CD4-positive, alpha-beta T cell treated with Interleukin-1 beta for 1 hour (primary cell): ENCODE measurements around the gene FAAP20.

Source experiments
- DNase-seq, 2 donors: peaks; one replicate each; pipeline ENCODE4 v3.0.0-alpha.2; 2020 to 2022

Gene FAAP20

GRCh38 chr1:2229911-2230731 lies 35.5 kb upstream of the FAAP20 start:
- no peak for DNase-seq

- peak; percentile 55 to 65 for DNase-seq
These were observed 34.7 kb upstream of the FAAP20 start for GRCh38 chr1:2229037-2229864.

- peak in 1 of 2 donors; percentile 29 for DNase-seq
These were observed 34.1 kb upstream of the FAAP20 start for GRCh38 chr1:2228694-2229036.

GRCh38 chr1:2228157-2228594 lies 33.6 kb upstream of the FAAP20 start, which contains the start of gene SKI:
Gene SKI (plus strand): TSS chr1:2228319. CDS start chr1:2228767, 448 bp downstream.
- no peak for DNase-seq

- DNase-seq, result peak; percentile 95 to 97
These were observed 33.0 kb upstream of the FAAP20 start for GRCh38 chr1:2227346-2228156.

GRCh38 chr1:2226525-2227345 lies 32.2 kb upstream of the FAAP20 start:
- DNase-seq, result no peak

GRCh38 chr1:2224631-2225428 lies 30.3 kb upstream of the FAAP20 start:
- no peak for DNase-seq

GRCh38 chr1:2224170-2224584 lies 29.6 kb upstream of the FAAP20 start:
- DNase-seq, result no peak

GRCh38 chr1:2221271-2221670 lies 26.7 kb upstream of the FAAP20 start:
- no peak for DNase-seq

- no peak for DNase-seq
These were observed 22.1 kb upstream of the FAAP20 start for GRCh38 chr1:2216767-2217058.

- no peak for DNase-seq
These were observed 21.6 kb upstream of the FAAP20 start for GRCh38 chr1:2215909-2216766.

- DNase-seq, result no peak
These were observed 20.8 kb upstream of the FAAP20 start for GRCh38 chr1:2215329-2215728.

- DNase-seq, result no peak
These were observed 20.1 kb upstream of the FAAP20 start for GRCh38 chr1:2214541-2215241.

- no peak for DNase-seq
These were observed 19.3 kb upstream of the FAAP20 start for GRCh38 chr1:2213576-2214505.

GRCh38 chr1:2212532-2213491 lies 18.2 kb upstream of the FAAP20 start:
- DNase-seq, result peak; percentile 74 to 83

- DNase-seq, result no peak
These were observed 17.6 kb upstream of the FAAP20 start for GRCh38 chr1:2212274-2212531.

- DNase-seq, result no peak
These were observed 16.2 kb upstream of the FAAP20 start for GRCh38 chr1:2210786-2211185.
